Measurements from ENCODE around the gene RNF217.

Gene RNF217

GRCh38 chr6:125002406-125002741 lies 40.1 kb downstream of the RNF217 start:
- Histone ChIP-seq H2BK15ac (ENCODE audit: low read length) (no peak overlapping the region), H3K14ac (ENCODE audit: low read length) (no peak overlapping the region), H4K8ac (ENCODE audit: low read depth, low read length) (no peak overlapping the region), H3K4me1 (ENCODE audit: control insufficient read depth in 2 of 2, insufficient read depth in 1 of 2, low read depth in 1 of 2, low read length in 2 of 2) (peaks cover 0 to 6% of the 10 kb centered on the region in 2 donors), H3K4me2 (ENCODE audit: insufficient read depth, low read length, poor library complexity, severe bottlenecking) (no peak overlapping the region), H2BK120ac (ENCODE audit: low read depth, low read length) (no peak overlapping the region), H3K23ac (ENCODE audit: low read depth, low read length, poor library complexity) (no peak overlapping the region), H2AK5ac (ENCODE audit: low read depth, low read length) (no peak overlapping the region), H3K18ac (ENCODE audit: low read length) (no peak overlapping the region), H2AFZ (ENCODE audit: low read length) (no peak overlapping the region), H4K91ac (ENCODE audit: low read depth, low read length, poor library complexity) (no peak overlapping the region), H3K4me3 (ENCODE audit: low read length in 2 of 2) (no peak overlapping the region), H2BK5ac (ENCODE audit: low read length) (no peak overlapping the region), H3K27me3 (ENCODE audit: control insufficient read depth in 3 of 3, insufficient read depth in 3 of 3, low read depth in 1 of 3, low read length in 3 of 3) (no peaks in the 10 kb centered on the region), H3K4ac (ENCODE audit: low read length) (no peak overlapping the region), H3K9ac (ENCODE audit: low read depth, low read length, poor library complexity) (no peak overlapping the region), H3K27ac (replicated peaks; ENCODE audit: low read length) (no peak overlapping the region), H3K36me3 (replicated peaks in 1 of 2; ENCODE audit: control insufficient read depth in 2 of 2, insufficient read depth in 2 of 2, low read length in 2 of 2) (no peaks in the 10 kb centered on the region), H3K9me3 (replicated peaks in 1 of 2; ENCODE audit: control insufficient read depth in 2 of 2, insufficient read depth in 1 of 2, low read depth in 1 of 2, low read length in 2 of 2) (peaks cover 0 to 7% of the 10 kb centered on the region in 2 donors), H2BK12ac (ENCODE audit: low read length) (no peak overlapping the region), H3K79me1 (ENCODE audit: low read depth, low read length) (no peaks in the 10 kb centered on the region)
- no CpG with 5 or more reads among the region's 8 CpGs for WGBS, 2 donors (ENCODE audit: extremely low coverage in 2 of 2, insufficient read length in 2 of 2, insufficient replicate concordance in 1 of 2)
- DNase-seq (ENCODE audit: low spot score) = no peak

DNA sequence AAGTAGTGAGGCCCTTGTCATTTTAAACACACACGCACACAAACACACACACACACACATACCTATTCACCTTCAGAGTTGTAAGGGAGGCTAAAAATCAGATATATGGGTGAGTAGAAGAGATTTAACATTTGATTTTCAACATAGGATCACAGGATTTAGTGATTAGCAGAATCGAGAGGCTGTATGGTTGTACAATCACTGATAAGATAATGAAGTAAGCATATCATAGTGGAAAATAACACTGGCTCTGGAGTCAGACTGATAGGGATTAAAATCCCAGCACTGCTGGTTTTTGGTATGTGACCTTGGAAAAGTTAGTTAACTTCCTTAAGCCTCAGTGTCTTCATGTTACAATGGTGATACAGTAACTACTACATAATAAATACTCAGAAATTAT lies 40.8 kb downstream of the RNF217 start:
- Histone ChIP-seq H3K14ac (ENCODE audit: low read length) (no peak overlapping the region), H3K4me3 (ENCODE audit: low read length in 2 of 2) (no peak overlapping the region), H2BK5ac (ENCODE audit: low read length) (no peak overlapping the region)

GRCh38 chr6:125004198-125004597 lies 42.0 kb downstream of the RNF217 start:
- H4K8ac ChIP-seq (ENCODE audit: low read depth, low read length) = no peak overlapping the region
- H2BK120ac ChIP-seq (ENCODE audit: low read depth, low read length) = no peak overlapping the region
- H2AFZ ChIP-seq (ENCODE audit: low read length) = no peak overlapping the region
- H3K4me3 ChIP-seq (ENCODE audit: low read length in 2 of 2) = no peak overlapping the region
- no peak overlapping the region for H3K14ac ChIP-seq (ENCODE audit: low read length)
- H2BK12ac ChIP-seq (ENCODE audit: low read length) = no peak overlapping the region
- H3K23ac ChIP-seq (ENCODE audit: low read depth, low read length, poor library complexity) = no peak overlapping the region
- H2AK5ac ChIP-seq (ENCODE audit: low read depth, low read length) = no peak overlapping the region
- H4K91ac ChIP-seq (ENCODE audit: low read depth, low read length, poor library complexity) = no peak overlapping the region
- no peak overlapping the region for H3K27ac ChIP-seq (replicated peaks; ENCODE audit: low read length)
- no CpG with 5 or more reads among the region's 1 CpG for WGBS, 2 donors (ENCODE audit: extremely low coverage in 2 of 2, insufficient read length in 2 of 2, insufficient replicate concordance in 1 of 2)
- no peaks in the 10 kb centered on the region for H3K27me3 ChIP-seq (ENCODE audit: control insufficient read depth in 3 of 3, insufficient read depth in 3 of 3, low read depth in 1 of 3, low read length in 3 of 3)
- H3K9me3 ChIP-seq (replicated peaks in 1 of 2; ENCODE audit: control insufficient read depth in 2 of 2, insufficient read depth in 1 of 2, low read depth in 1 of 2, low read length in 2 of 2) = peaks cover 0 to 7% of the 10 kb centered on the region in 2 donors
- DNase-seq (ENCODE audit: low spot score) = no peak
- H2BK15ac ChIP-seq (ENCODE audit: low read length) = no peak overlapping the region
- H3K36me3 ChIP-seq (replicated peaks in 1 of 2; ENCODE audit: control insufficient read depth in 2 of 2, insufficient read depth in 2 of 2, low read length in 2 of 2) = no peaks in the 10 kb centered on the region
- no peak overlapping the region for H3K9ac ChIP-seq (ENCODE audit: low read depth, low read length, poor library complexity)
- no peak overlapping the region for H2BK5ac ChIP-seq (ENCODE audit: low read length)
- H3K4me2 ChIP-seq (ENCODE audit: insufficient read depth, low read length, poor library complexity, severe bottlenecking) = no peak overlapping the region
- no peaks in the 10 kb centered on the region for H3K79me1 ChIP-seq (ENCODE audit: low read depth, low read length)
- no peak overlapping the region for H3K4ac ChIP-seq (ENCODE audit: low read length)
- peaks cover 0 to 6% of the 10 kb centered on the region in 2 donors for H3K4me1 ChIP-seq (ENCODE audit: control insufficient read depth in 2 of 2, insufficient read depth in 1 of 2, low read depth in 1 of 2, low read length in 2 of 2)
- H3K18ac ChIP-seq (ENCODE audit: low read length) = no peak overlapping the region

More for the DNA sequence above, 40.8 kb downstream of the RNF217 start:
- Histone ChIP-seq H3K23ac (ENCODE audit: low read depth, low read length, poor library complexity) (no peak overlapping the region), H2BK12ac (ENCODE audit: low read length) (no peak overlapping the region), H2BK120ac (ENCODE audit: low read depth, low read length) (no peak overlapping the region), H3K18ac (ENCODE audit: low read length) (no peak overlapping the region), H3K4me1 (ENCODE audit: control insufficient read depth in 2 of 2, insufficient read depth in 1 of 2, low read depth in 1 of 2, low read length in 2 of 2) (peaks cover 0 to 6% of the 10 kb centered on the region in 2 donors), H3K4ac (ENCODE audit: low read length) (no peak overlapping the region), H3K36me3 (replicated peaks in 1 of 2; ENCODE audit: control insufficient read depth in 2 of 2, insufficient read depth in 2 of 2, low read length in 2 of 2) (no peaks in the 10 kb centered on the region), H3K9me3 (replicated peaks in 1 of 2; ENCODE audit: control insufficient read depth in 2 of 2, insufficient read depth in 1 of 2, low read depth in 1 of 2, low read length in 2 of 2) (peaks cover 0 to 7% of the 10 kb centered on the region in 2 donors), H2AK5ac (ENCODE audit: low read depth, low read length) (no peak overlapping the region), H3K27me3 (ENCODE audit: control insufficient read depth in 3 of 3, insufficient read depth in 3 of 3, low read depth in 1 of 3, low read length in 3 of 3) (no peaks in the 10 kb centered on the region), H4K91ac (ENCODE audit: low read depth, low read length, poor library complexity) (no peak overlapping the region), H2AFZ (ENCODE audit: low read length) (no peak overlapping the region), H3K27ac (replicated peaks; ENCODE audit: low read length) (no peak overlapping the region), H4K8ac (ENCODE audit: low read depth, low read length) (no peak overlapping the region), H3K9ac (ENCODE audit: low read depth, low read length, poor library complexity) (no peak overlapping the region), H3K4me2 (ENCODE audit: insufficient read depth, low read length, poor library complexity, severe bottlenecking) (no peak overlapping the region), H3K79me1 (ENCODE audit: low read depth, low read length) (no peaks in the 10 kb centered on the region), H2BK15ac (ENCODE audit: low read length) (no peak overlapping the region)
- no peak for DNase-seq (ENCODE audit: low spot score)
- no CpG with 5 or more reads among the region's 2 CpGs for WGBS, 2 donors (ENCODE audit: extremely low coverage in 2 of 2, insufficient read length in 2 of 2, insufficient replicate concordance in 1 of 2)

DNA sequence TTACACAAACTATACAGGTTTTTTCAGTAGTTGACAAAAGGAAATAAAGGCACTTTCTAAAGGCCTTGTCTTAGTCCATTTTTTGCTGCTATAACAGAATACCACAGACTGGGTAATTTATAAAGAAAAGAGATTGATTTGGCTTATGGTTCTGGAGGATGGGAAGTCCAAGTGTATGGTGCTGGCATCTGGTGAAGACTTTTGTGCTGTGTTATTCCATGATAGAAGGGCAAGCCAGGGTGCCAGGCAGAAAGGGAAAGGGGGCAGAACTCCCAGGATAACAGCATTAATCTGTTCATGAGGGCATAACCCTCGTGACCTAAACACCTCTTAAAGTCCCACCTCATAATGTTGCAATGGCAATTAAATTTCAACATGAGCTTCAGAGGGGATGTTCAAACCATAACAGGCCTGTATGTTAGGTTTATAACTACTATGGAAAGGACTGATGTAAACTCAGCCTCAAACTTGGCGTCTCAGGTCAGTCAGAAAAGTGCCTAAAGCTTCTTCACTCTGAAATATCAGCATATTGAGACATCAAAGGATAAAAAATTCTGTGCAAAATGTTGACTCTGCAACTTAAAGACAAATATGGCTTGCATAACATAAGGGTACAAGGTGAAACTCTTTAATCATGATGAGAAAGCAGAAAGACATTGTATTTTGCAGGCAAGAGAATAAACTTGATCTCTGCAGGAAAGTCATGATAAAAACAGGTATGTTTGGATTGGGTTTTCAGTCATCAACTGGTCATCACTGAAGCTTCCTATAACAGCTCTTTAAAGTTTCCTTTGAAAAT lies 42.8 kb downstream of the RNF217 start:
- Histone ChIP-seq H3K4ac (ENCODE audit: low read length) (no peak overlapping the region), H3K23ac (ENCODE audit: low read depth, low read length, poor library complexity) (no peak overlapping the region), H3K79me1 (ENCODE audit: low read depth, low read length) (no peaks in the 10 kb centered on the region), H3K4me1 (ENCODE audit: control insufficient read depth in 2 of 2, insufficient read depth in 1 of 2, low read depth in 1 of 2, low read length in 2 of 2) (peaks cover 0 to 6% of the 10 kb centered on the region in 2 donors), H2AK5ac (ENCODE audit: low read depth, low read length) (no peak overlapping the region), H3K4me3 (ENCODE audit: low read length in 2 of 2) (no peak overlapping the region), H2BK15ac (ENCODE audit: low read length) (no peak overlapping the region), H2BK120ac (ENCODE audit: low read depth, low read length) (no peak overlapping the region), H3K14ac (ENCODE audit: low read length) (no peak overlapping the region), H2BK12ac (ENCODE audit: low read length) (no peak overlapping the region), H3K9me3 (replicated peaks in 1 of 2; ENCODE audit: control insufficient read depth in 2 of 2, insufficient read depth in 1 of 2, low read depth in 1 of 2, low read length in 2 of 2) (peaks cover 0 to 7% of the 10 kb centered on the region in 2 donors), H3K36me3 (replicated peaks in 1 of 2; ENCODE audit: control insufficient read depth in 2 of 2, insufficient read depth in 2 of 2, low read length in 2 of 2) (no peaks in the 10 kb centered on the region), H3K18ac (ENCODE audit: low read length) (no peak overlapping the region), H3K4me2 (ENCODE audit: insufficient read depth, low read length, poor library complexity, severe bottlenecking) (no peak overlapping the region), H2BK5ac (ENCODE audit: low read length) (no peak overlapping the region), H3K9ac (ENCODE audit: low read depth, low read length, poor library complexity) (no peak overlapping the region), H2AFZ (ENCODE audit: low read length) (no peak overlapping the region), H4K91ac (ENCODE audit: low read depth, low read length, poor library complexity) (no peak overlapping the region), H3K27ac (replicated peaks; ENCODE audit: low read length) (no peak overlapping the region), H4K8ac (ENCODE audit: low read depth, low read length) (no peak overlapping the region), H3K27me3 (ENCODE audit: control insufficient read depth in 3 of 3, insufficient read depth in 3 of 3, low read depth in 1 of 3, low read length in 3 of 3) (no peaks in the 10 kb centered on the region)
- WGBS, 2 donors (ENCODE audit: extremely low coverage in 2 of 2, insufficient read length in 2 of 2, insufficient replicate concordance in 1 of 2) = no CpG with 5 or more reads among the region's 2 CpGs
- DNase-seq (ENCODE audit: low spot score) = no peak

Data from neuronal stem cell (in vitro differentiated cells).